HG03095 (cell line): ENCODE measurements around the gene PIK3C2A.

Experiments used
- ATAC-seq: cut with Tn5 transposase; IDR thresholded peaks from one replicate; pipeline ENCODE4 v1.9.1; 2021; ENCODE audit warnings: moderate library complexity; ENCODE audit not compliant: unreplicated experiment

The PIK3C2A gene

GRCh38 chr11:17214338-17214737, 6.6 kb upstream of the PIK3C2A start:
- ATAC-seq = no peak

GRCh38 chr11:17211286-17211685, 3.5 kb upstream of the PIK3C2A start:
- no peak for ATAC-seq

- no peak for ATAC-seq
These were observed 2.1 kb upstream of the PIK3C2A start for GRCh38 chr11:17209939-17210245.

- peak; percentile 52 for ATAC-seq
These were observed 642 bp upstream of the PIK3C2A start for GRCh38 chr11:17208257-17208999.

- ATAC-seq = no peak
These were observed 1.3 kb downstream of the PIK3C2A start for GRCh38 chr11:17206463-17206862.

- ATAC-seq = no peak
These were observed 10.3 kb downstream of the PIK3C2A start for GRCh38 chr11:17197431-17197898.

GRCh38 chr11:17188675-17189074, 19.1 kb downstream of the PIK3C2A start:
- no peak for ATAC-seq

- no peak for ATAC-seq
These were observed 20.7 kb downstream of the PIK3C2A start for GRCh38 chr11:17186932-17187692.

GRCh38 chr11:17185938-17186337, 21.8 kb downstream of the PIK3C2A start:
- no peak for ATAC-seq

- no peak for ATAC-seq
These were observed 22.8 kb downstream of the PIK3C2A start for GRCh38 chr11:17184882-17185587.

GRCh38 chr11:17183836-17184235, 23.9 kb downstream of the PIK3C2A start:
- no peak for ATAC-seq

- no peak for ATAC-seq
These were observed 27.8 kb downstream of the PIK3C2A start for GRCh38 chr11:17179970-17180369.

- no peak for ATAC-seq
These were observed 34.5 kb downstream of the PIK3C2A start for GRCh38 chr11:17173332-17173731.

- no peak for ATAC-seq
These were observed 35.9 kb downstream of the PIK3C2A start for GRCh38 chr11:17171916-17172315.

GRCh38 chr11:17171343-17171742, 36.4 kb downstream of the PIK3C2A start:
- ATAC-seq = no peak

GRCh38 chr11:17169876-17170275, 37.9 kb downstream of the PIK3C2A start:
- no peak for ATAC-seq

GRCh38 chr11:17165247-17165890, 42.4 kb downstream of the PIK3C2A start:
- no peak for ATAC-seq

GRCh38 chr11:17164361-17165246, 43.2 kb downstream of the PIK3C2A start:
- ATAC-seq = no peak

- no peak for ATAC-seq
These were observed 44.0 kb downstream of the PIK3C2A start for GRCh38 chr11:17163736-17164135.

- ATAC-seq = no peak
These were observed 44.5 kb downstream of the PIK3C2A start for GRCh38 chr11:17163291-17163690.
